Measurements from ENCODE around the gene TOP1.

TOP1 gene

GRCh38 chr20:41145821-41146620, 117.4 kb downstream of the TOP1 start:
- DNase-seq (ENCODE audit: low read depth): no peak

DNA sequence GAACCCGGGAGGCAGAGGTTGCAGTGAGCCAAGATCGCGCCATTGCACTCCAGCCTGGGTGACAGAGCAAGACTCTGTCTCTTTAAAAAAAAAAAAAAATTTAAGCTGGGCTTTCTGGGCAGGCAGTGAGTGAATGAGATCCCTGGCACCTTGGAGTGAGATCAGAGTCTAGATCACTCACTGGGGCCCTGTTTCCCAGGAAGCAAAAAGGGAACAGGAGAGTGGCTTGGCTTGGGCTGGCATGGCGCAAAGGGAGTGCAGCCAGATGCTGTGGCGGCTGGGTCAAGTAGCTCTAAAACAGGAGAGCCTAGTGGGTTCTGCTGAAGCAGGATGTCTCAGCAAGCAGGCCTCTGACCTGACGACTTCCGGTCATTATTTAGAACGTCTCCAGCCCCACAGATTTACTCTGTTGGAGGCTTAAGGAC, 119.2 kb downstream of the TOP1 start:
- DNase-seq (ENCODE audit: low read depth): no peak

DNA sequence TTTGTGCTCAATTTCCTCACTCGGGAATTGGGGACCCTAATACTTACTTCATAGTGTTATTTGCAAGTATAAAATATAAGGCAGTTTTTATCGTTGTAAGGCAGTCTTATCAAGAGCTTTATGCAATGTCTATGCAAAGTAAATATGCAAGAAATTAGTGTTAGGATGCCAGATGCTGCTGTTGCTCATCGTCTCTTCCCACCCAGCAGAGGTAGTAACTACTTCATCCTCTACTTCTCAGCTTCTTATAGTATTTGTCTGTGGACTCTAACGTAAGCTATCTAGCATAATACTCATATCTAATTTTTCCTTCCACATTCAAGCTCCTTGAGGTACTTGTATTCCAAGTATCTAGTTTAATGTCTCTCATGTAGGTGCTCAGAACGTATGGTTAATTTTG, 120.3 kb downstream of the TOP1 start:
- DNase-seq (ENCODE audit: low read depth): no peak

DNA sequence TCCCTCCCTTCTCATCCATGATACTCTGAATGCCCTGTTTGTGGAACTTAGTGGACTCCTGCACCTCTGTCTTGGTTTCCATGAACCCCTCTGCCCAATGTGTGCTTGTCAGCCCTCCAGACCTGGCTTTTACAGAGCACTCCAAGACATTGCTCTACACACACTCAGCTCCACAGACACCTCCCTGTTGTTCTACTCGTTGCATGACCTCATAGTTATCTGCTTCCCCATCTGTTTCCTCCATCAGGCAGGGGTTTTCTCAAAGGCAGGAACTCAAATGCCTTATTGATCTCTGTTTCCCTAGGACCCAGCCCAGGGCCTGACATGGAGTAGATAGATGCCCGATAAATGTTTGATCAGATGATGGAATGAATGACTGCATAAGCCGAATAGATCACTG, 122.0 kb downstream of the TOP1 start:
- no peak for DNase-seq (ENCODE audit: low read depth)

DNA sequence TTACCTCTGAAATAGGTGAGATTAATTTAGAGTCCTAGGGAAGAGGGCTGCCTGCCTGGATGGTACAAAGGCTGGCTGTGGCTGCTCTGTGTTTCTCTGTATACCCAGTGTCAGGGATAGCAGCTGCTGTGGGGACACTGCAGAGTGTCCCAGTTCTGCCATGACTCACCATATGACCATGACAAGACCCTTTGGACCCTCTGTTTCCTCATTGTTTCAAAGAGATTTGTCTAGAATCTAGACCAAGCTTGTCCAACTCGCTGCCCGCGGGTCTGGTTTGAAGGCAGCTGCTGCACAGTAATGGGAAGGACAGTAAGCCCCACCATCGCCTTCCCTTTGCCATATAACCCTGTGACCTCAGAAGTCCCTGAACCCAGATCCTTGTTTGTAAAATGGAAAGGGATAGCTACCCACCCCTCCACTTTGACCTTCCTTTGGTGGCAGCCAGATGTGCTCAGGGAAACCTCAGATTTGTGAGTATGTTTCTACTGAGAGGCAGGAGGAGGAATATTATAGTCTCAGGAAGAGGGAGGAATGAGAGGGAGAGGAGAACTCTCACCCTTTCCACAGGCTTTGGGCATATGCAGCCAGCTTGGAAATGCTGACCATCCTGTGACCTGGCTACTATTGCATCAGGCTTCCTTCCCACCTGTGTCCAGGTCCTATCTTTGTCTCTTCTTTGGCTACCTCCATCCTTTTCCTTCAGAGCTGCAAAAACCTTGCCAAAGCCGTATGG, 122.7 kb downstream of the TOP1 start:
- no peak for DNase-seq (ENCODE audit: low read depth)

GRCh38 chr20:41152108-41152757, 123.6 kb downstream of the TOP1 start:
- DNase-seq (ENCODE audit: low read depth): no peak

GRCh38 chr20:41154436-41155176, 126.0 kb downstream of the TOP1 start:
- no peak for DNase-seq (ENCODE audit: low read depth)

DNA sequence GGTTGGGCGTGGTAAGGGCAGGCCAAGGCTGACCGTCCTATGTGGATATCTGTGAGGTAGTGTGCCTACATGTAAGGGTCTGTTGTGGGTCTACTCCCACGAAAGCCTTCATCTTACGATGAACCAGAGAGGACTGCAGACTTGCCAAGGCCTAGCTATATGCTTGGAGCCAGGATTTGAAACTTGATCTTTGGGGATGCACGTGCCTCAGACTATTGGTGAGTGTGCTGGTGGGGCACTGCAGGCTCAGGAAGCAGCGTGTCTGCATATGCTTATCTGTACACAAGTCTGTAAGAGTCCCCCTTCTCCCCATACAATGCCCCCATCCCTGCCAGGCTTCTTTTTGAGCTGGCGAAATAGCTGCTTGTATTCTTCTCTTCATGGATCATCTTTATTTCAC, 126.6 kb downstream of the TOP1 start:
- DNase-seq (ENCODE audit: low read depth): no peak

GRCh38 chr20:41158082-41158625, 129.5 kb downstream of the TOP1 start:
- no peak for DNase-seq (ENCODE audit: low read depth)

- DNase-seq (ENCODE audit: low read depth): no peak
Measured at GRCh38 chr20:41159547-41159946, 130.9 kb downstream of the TOP1 start.

DNA sequence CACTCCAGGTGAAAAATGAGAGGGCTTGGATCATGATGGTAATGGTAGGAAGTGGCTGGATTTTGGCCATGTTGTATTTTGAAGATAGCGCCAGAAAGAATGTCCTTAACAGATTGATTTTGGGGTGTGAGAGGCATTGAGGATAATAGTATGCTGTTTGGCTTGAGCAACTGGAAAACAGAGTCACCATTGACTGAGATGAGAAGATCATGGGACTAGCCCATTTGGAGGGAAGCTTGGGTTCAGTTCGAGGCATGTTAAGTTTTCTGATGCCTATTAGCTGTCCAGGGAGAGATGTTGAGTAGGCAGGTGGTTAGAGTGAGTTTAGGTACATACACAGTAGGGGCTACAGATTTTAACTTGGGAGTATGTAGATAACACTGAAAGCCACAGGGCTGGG, 132.1 kb downstream of the TOP1 start:
- no peak for DNase-seq (ENCODE audit: low read depth)

DNA sequence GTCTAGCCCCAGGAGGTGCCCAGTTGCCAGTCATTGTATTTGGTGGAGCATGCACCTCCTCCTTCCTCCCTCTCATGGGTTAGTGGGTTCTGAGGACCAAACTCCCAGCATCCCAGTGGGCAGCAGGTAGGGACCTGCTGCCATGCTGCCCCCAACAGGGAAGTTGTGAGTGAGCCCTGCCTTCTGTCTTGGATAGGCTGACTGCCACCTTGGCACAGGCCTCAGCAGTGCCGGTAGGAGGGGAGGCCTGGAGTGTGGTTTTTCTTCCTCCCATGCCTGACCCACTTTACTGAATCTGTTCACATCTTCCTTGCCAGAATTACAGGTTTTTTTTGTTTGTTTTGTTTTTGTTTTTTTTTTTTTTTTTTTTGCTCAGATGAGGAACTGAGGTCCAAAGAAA, 133.3 kb downstream of the TOP1 start:
- DNase-seq (ENCODE audit: low read depth): no peak

- DNase-seq (ENCODE audit: low read depth): no peak
Measured at GRCh38 chr20:41162396-41162795, 133.8 kb downstream of the TOP1 start.

DNA sequence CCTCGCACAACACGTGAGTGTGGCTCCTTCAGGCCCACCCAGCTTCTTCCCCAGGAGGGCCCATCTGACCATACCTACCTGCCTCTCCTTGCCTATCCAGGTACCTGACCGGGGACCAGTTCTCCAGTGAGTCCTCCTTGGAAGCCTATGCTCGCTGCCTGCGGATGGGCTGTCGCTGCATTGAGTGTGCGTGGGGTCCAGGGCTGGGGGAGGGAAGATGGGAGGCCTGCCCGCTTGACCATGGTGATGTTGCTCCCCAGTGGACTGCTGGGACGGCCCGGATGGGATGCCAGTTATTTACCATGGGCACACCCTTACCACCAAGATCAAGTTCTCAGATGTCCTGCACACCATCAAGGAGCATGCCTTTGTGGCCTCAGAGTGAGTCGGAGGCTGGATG, 135.2 kb downstream of the TOP1 start:
- DNase-seq (ENCODE audit: low read depth): no peak

- no peak for DNase-seq (ENCODE audit: low read depth)
Measured at GRCh38 chr20:41165001-41165882, 136.6 kb downstream of the TOP1 start.

DNA sequence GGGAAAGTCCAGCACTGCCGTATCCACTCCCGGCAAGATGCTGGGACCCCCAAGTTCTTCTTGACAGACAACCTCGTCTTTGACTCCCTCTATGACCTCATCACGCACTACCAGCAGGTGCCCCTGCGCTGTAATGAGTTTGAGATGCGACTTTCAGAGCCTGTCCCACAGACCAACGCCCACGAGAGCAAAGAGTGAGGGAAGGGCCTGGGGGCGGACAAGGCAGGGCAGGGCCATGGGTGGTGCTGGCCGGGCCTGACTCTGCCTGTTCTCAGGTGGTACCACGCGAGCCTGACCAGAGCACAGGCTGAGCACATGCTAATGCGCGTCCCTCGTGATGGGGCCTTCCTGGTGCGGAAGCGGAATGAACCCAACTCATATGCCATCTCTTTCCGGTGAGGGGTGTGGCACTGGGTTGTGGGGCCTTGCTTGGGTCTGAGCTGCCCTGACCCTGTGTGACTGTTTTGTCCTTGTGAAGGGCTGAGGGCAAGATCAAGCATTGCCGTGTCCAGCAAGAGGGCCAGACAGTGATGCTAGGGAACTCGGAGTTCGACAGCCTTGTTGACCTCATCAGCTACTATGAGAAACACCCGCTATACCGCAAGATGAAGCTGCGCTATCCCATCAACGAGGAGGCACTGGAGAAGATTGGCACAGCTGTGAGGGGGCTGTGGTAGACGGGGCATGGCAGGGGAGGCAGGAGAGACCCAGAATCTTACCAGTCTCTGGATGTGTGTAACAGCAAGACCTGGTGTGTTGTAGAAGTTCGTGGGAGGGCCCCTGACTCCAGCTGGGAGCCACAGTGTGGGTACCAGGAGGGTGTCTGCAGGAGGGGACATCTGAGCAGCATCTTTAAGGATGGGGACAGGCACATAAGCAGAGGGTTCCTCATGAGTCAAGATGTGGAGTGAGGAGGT, 137.8 kb downstream of the TOP1 start:
- no peak for DNase-seq (ENCODE audit: low read depth)

DNA sequence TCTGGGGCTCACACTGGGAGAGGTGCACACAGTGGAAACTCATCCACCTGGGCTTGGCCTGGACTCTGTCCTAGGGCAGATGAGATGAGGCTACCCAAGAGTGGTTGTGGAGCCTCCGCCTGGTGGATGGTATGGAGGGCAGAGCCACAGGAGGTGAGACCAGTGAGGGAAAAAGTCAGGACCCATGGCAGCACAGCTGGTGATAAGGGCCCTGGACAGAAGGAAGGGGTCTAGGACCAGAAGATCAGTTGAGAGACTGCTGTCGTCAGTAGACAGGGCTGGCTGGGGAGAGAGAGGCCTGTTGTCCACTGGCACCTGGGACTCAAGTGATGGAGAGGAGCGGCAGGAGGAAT, 138.5 kb downstream of the TOP1 start:
- no peak for DNase-seq (ENCODE audit: low read depth)

DNA sequence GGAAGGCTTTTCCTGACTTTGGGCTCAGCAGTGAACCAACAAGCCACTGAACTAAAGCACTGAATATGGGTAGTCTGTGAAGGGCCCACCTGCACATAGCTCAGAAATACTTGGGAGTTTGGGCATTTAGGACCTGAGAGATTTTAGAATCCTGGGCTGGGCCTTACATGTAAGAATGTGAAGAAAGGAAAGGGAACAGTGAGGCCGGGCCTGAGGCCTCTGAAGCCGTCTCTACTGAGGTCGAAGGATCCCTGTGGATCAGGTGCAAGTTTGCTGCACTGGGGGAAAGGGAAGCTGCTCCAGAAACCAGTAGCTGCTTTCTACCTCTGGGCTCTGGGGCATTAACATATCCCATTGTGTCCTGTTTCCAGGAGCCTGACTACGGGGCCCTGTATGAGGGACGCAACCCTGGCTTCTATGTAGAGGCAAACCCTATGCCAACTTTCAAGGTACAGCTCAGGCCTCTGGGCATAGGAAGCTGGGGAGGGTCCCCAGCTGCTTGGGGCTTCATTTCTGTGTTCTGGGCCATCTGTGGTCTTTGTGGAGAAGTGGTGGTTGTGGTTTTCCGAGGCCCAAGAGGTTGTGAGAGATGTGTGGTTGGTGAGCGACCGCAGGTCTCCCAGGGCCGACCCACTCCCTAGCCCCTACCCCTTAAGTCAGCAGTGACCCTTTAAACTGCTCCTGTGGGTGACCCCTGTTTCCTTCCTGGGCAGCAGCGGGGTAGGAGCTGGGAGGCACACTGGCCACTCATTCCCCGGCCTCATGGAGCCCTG, 139.0 kb downstream of the TOP1 start:
- DNase-seq (ENCODE audit: low read depth): no peak
